Fibroblast of lung (primary cell): Measurements from ENCODE around the gene TMEM212. TPM values are rescaled to one million over a fixed set of nuclear protein-coding genes. Genes with fewer than 3 reads are reported as not detected.

Experiments
- DNase-seq, 2 donors: peaks; one replicate each; pipeline versions ENCODE4 v3.0.0 to v3.0.0-alpha.2; 2010; ENCODE audit warnings: low read depth in 2 of 2
- H2AFZ ChIP-seq: 2 replicates; pipeline ENCODE4 v1.5.1; 2012; ENCODE audit warnings: low read length, control low read depth, inconsistent platforms
- H3K27ac ChIP-seq: 2 replicates; pipeline ENCODE4 v1.5.1; 2011; ENCODE audit warnings: low read length, control low read depth; ENCODE audit not compliant: insufficient read depth
- H3K27me3 ChIP-seq: 2 replicates; pipeline ENCODE4 v1.5.1; 2011; ENCODE audit warnings: mild to moderate bottlenecking, low read length; ENCODE audit not compliant: control insufficient read depth, insufficient read depth
- H3K36me3 ChIP-seq: 2 replicates; pipeline ENCODE4 v1.5.1; 2011; ENCODE audit warnings: low read length; ENCODE audit not compliant: control insufficient read depth, insufficient read depth
- H3K4me1 ChIP-seq: 2 replicates; pipeline ENCODE4 v1.5.1; 2011; ENCODE audit warnings: low read length; ENCODE audit not compliant: control insufficient read depth, insufficient read depth; ENCODE audit errors: extremely low read depth
- H3K4me2 ChIP-seq: 2 replicates; pipeline ENCODE4 v1.5.1; 2011; ENCODE audit warnings: low read length, control low read depth; ENCODE audit not compliant: insufficient read depth; ENCODE audit errors: extremely low read depth
- H3K4me3 ChIP-seq, 4 experiments: fragments of 200-600 bp in 1 of 4; sonication (generic) in 1 of 4; replicated peaks in 1 of 4; 2 replicates each; pipeline ENCODE4 v1.5.1; 2011 to 2016; ENCODE audit warnings: low read length in 4 of 4, low read depth in 3 of 4, mild to moderate bottlenecking in 3 of 4, control low read depth in 2 of 4, inconsistent platforms in 1 of 4, mixed read lengths in 1 of 4; ENCODE audit not compliant: insufficient read depth in 1 of 4; ENCODE audit errors: control extremely low read depth in 1 of 4
- H3K79me2 ChIP-seq: 2 replicates; pipeline ENCODE4 v1.5.1; 2012; ENCODE audit warnings: mild to moderate bottlenecking, low read length, inconsistent platforms; ENCODE audit not compliant: control insufficient read depth, insufficient read depth
- H3K9ac ChIP-seq: 2 replicates; pipeline ENCODE4 v1.5.1; 2011; ENCODE audit warnings: mild to moderate bottlenecking, low read length, control low read depth; ENCODE audit not compliant: insufficient read depth
- H3K9me3 ChIP-seq: 2 replicates; pipeline ENCODE4 v1.5.1; 2012; ENCODE audit warnings: low read depth, low read length; ENCODE audit not compliant: control insufficient read depth, insufficient read depth
- H4K20me1 ChIP-seq: 2 replicates; pipeline ENCODE4 v1.5.1; 2011; ENCODE audit warnings: low read length; ENCODE audit not compliant: control insufficient read depth, insufficient read depth; ENCODE audit errors: extremely low read depth
- CTCF ChIP-seq, 2 donors: IDR thresholded peaks in 1 of 2; conservative IDR thresholded peaks in 1 of 2; 1 replicate in 1 of 2; 2 replicates in 1 of 2; pipeline ENCODE4 v1.5.1; 2011 to 2012; ENCODE audit warnings: low read length in 2 of 2, control low read depth in 1 of 2, inconsistent platforms in 1 of 2, low read depth in 1 of 2, mild to moderate bottlenecking in 1 of 2
- EZH2 ChIP-seq: IDR thresholded peaks from 2 replicates; pipeline ENCODE4 v1.5.1; 2012; ENCODE audit warnings: low read length, control low read depth, mild to moderate bottlenecking; ENCODE audit errors: missing control alignments
- polyA plus RNA-seq, 2 donors: library from polyadenylated mRNA; depleted of rRNA in 1 of 2; stranded (reverse) in 1 of 2; unstranded in 1 of 2; fragments of >200 nt; gene quantifications; 2 replicates each; pipeline ENCODE4 v1.2.1, GENCODE V29; 2011 to 2012; ENCODE audit warnings: missing spikeins in 1 of 2
- total RNA-seq: library from RNA; depleted of rRNA; stranded (reverse); fragments of >200 nt; gene quantifications from 2 replicates; pipeline ENCODE4 v1.2.1, GENCODE V29; 2014

The TMEM212 gene
- total and polyA plus RNA-seq, 2 donors (not counting 1 experiment from before 2014, with no cell fraction given): not detected

DNA sequence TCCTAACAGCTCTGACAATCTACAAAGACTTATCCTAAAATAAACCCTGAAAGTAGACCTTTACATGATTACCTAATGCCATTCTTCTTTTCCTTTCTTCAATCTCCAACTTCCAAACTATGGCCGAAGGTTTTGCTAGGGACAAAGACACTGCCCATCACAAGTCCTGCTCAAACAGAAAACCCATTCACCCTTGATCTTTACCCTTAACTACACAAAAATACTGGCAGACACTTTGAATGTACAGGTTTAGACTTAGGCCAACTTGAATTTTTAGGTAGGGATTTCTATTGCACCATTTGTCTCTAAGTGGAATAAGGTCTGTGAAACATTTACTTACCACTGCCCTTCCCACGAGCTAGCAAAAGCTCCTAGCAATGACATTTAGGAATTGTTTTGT lies 64.6 kb downstream of the TMEM212 start:
- H3K27me3 ChIP-seq: no peaks in the 10 kb centered on the region
- no peaks in the 10 kb centered on the region for H4K20me1 ChIP-seq
- H3K4me2 ChIP-seq: no peak overlapping the region
- no peak overlapping the region for H3K27ac ChIP-seq
- no peak overlapping the region for H3K9ac ChIP-seq
- no peak overlapping the region for H3K4me3 ChIP-seq
- H3K36me3 ChIP-seq: no peaks in the 10 kb centered on the region
- TF ChIP-seq CTCF (conservative IDR thresholded peaks at IDR 0.05 in 1 of 2, IDR thresholded peaks at IDR 0.05 in 1 of 2; ENCODE audit: low read depth in 1 of 2, low read length in 2 of 2) (no peak), EZH2 (no peak)
- H3K79me2 ChIP-seq: no peaks in the 10 kb centered on the region
- no peak for DNase-seq
- no peaks in the 10 kb centered on the region for H3K9me3 ChIP-seq
- no peaks in the 10 kb centered on the region for H3K4me1 ChIP-seq
- no peak overlapping the region for H2AFZ ChIP-seq

- DNase-seq: peak in 1 of 2 donors; percentile 9
- H3K79me2 ChIP-seq: no peaks in the 10 kb centered on the region
Measured at GRCh38 chr3:171908731-171909130, 65.6 kb downstream of the TMEM212 start.

More at GRCh38 chr3:171908731-171909130, 65.6 kb downstream of the TMEM212 start:
- Histone ChIP-seq H3K4me3 (no peak overlapping the region), H3K27ac (no peak overlapping the region), H4K20me1 (no peaks in the 10 kb centered on the region), H2AFZ (no peak overlapping the region), H3K9ac (no peak overlapping the region), H3K27me3 (no peaks in the 10 kb centered on the region), H3K4me1 (no peaks in the 10 kb centered on the region), H3K4me2 (no peak overlapping the region), H3K36me3 (no peaks in the 10 kb centered on the region), H3K9me3 (no peaks in the 10 kb centered on the region)
- TF ChIP-seq CTCF (conservative IDR thresholded peaks at IDR 0.05 in 1 of 2, IDR thresholded peaks at IDR 0.05 in 1 of 2; ENCODE audit: low read depth in 1 of 2, low read length in 2 of 2): no peak
- TF ChIP-seq EZH2: no peak

Other genes starting within 250 kb of the TMEM212 start
- 8.2 and 18.8 TPM in 2 replicates for gene PLD1, start 32.9 kb upstream of the TMEM212 start, total RNA-seq
- gene PLD1, start 32.9 kb upstream of the TMEM212 start, polyA plus RNA-seq: 3.3 and 10.8 TPM in 2 replicates
- 47.5 and 76.8 TPM in 2 replicates for gene FNDC3B, start 196.2 kb downstream of the TMEM212 start, total RNA-seq
- gene FNDC3B, start 196.2 kb downstream of the TMEM212 start, polyA plus RNA-seq: 19.5 and 26.1 TPM in 2 replicates